Loucy (cell line): Measurements from ENCODE around the gene WNK4.

Experiments used
- EZH2phosphoT487 ChIP-seq: fragments of 200-600 bp; IDR thresholded peaks from 2 replicates; pipeline ENCODE4 v1.6.1; 2018; ENCODE audit warnings: antibody characterized with exemption, mild to moderate bottlenecking, moderate library complexity, borderline replicate concordance
- TF ChIP-seq, protein P1 (sequence below): fragments of 200-600 bp; sonication (generic); conservative IDR thresholded peaks from 2 replicates; pipeline ENCODE4 v1.5.1; 2014; ENCODE audit warnings: mild to moderate bottlenecking, antibody characterized with exemption, low read length

DNA sequence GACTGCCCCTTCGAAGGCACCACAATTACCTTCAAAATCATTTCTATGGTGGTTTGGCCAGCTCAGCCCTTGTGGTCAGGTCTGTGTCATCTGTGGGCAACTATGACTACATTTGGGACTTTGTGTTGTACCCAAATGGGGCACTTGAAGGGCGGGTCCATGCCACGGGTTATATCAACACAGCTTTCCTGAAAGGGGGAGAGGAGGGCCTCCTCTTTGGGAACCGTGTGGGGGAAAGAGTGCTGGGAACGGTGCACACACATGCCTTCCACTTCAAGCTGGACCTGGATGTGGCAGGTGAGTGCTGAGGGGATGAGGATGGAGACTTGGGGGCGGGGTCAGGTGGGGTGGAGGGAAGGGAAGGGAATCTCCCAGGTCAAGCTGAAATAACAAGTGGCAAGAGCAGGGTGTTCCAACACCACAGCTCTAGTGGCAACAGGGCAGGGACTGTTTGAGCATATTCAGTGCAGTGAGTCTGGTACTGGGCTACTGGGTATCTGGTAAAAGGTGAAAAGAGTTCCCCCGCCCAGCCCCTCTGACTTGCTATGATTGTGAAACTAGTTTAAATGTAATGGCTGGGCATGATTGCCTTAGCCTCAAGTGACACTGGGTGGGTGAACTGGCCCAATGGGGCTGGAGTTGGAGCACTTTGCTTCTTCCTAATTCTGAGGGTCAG, 65.6 kb downstream of the WNK4 start:
- TF ChIP-seq, protein P1, sequence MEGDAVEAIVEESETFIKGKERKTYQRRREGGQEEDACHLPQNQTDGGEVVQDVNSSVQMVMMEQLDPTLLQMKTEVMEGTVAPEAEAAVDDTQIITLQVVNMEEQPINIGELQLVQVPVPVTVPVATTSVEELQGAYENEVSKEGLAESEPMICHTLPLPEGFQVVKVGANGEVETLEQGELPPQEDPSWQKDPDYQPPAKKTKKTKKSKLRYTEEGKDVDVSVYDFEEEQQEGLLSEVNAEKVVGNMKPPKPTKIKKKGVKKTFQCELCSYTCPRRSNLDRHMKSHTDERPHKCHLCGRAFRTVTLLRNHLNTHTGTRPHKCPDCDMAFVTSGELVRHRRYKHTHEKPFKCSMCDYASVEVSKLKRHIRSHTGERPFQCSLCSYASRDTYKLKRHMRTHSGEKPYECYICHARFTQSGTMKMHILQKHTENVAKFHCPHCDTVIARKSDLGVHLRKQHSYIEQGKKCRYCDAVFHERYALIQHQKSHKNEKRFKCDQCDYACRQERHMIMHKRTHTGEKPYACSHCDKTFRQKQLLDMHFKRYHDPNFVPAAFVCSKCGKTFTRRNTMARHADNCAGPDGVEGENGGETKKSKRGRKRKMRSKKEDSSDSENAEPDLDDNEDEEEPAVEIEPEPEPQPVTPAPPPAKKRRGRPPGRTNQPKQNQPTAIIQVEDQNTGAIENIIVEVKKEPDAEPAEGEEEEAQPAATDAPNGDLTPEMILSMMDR: no peak
- TF ChIP-seq EZH2phosphoT487: no peak
